ENCODE measurements around the gene PNLDC1. TPM values are rescaled to one million over a fixed set of nuclear protein-coding genes. Genes with fewer than 3 reads are reported as not detected.
A peak's percentile ranks its signal among the peaks of the same experiment; 100 is the strongest.
"Not testable (repeated sequence)": the region's sequence is repeated elsewhere in the genome, so short reads cannot be mapped to it uniquely, and the experiment has no call there.

PNLDC1 gene
- total and polyA plus RNA-seq, 9 donors = 0.20 to 1.2 (median 0.54) TPM; not detected in 3

DNA sequence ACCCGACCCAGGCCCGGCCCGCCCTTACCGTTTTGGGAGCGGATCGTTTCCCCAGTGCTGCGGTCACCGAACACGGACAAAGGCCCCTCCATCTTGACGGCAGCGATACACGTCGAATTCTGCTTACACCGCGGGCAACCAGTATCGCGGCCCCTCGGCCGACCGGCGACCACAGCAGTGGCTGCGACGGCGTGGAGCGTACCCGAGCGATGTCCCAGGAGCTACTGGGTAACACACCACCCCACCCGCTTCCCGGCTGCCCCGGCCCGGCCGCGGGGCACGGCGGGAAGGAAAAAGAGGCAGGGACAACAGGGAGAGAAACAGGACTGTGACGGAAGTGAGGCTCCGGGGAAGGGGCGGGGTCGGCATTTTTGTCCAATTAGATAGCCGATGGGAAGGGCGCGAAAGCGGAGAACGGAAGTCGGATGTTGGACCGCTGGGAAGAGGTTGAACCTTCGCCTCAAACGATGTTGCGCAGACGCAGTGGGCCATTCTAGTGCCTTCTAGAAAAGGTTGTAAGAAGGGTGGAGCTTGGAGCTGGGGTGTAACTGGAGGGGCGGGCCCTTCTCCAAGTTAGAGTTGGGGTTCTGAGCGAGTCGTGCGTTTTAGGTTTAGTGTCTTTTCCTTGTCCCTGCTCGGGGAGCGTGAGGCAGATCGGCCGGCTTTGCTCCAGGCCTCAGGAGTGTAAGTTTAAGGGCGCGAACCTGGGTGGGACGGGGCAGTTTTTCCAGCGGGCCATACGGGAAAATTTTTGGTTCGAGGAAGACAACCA is 10.5 kb upstream of the PNLDC1 start, which contains the start of gene TCP1:
Gene TCP1 (minus strand): TSS at position 226 of the 772 bp plus-strand sequence. CDS start 134 bp downstream, at position 92.
- peak; percentile 98 to 100 (median 99) for DNase-seq
- Histone ChIP-seq H3K27me3 (no peaks in the 10 kb centered on the region), H3K36me3 (no peaks in the 10 kb centered on the region), H3K9me3 (no peaks in the 10 kb centered on the region), H3K27ac (peak within 1 kb of the TSS; percentile 95 to 97), H3K4me3 (peak within 1 kb of the TSS; percentile 62), H3K4me1 (ENCODE audit: insufficient read depth) (peaks cover 11% of the 10 kb centered on the region)
- intact Hi-C loops (cut with DNase I) = loop anchor here in 2 of 4 donors (2.0 to 5.0 kb wide), 4 partner anchors 27 to 97 kb away; partner anchors contain the start of genes SOD2 (in 2 of the 2) and ACAT2 (in 1 of the 2)
- 0 to 1% (median 0%) methylated on average over 60 to 64 of the region's 64 CpGs for WGBS, 3 donors
- TF ChIP-seq EP300 (IDR thresholded peaks at IDR 0.05) (peak; percentile 21), POLR2A (IDR thresholded peaks at IDR 0.05) (peak; percentile 93)
- TF ChIP-seq, protein P1, sequence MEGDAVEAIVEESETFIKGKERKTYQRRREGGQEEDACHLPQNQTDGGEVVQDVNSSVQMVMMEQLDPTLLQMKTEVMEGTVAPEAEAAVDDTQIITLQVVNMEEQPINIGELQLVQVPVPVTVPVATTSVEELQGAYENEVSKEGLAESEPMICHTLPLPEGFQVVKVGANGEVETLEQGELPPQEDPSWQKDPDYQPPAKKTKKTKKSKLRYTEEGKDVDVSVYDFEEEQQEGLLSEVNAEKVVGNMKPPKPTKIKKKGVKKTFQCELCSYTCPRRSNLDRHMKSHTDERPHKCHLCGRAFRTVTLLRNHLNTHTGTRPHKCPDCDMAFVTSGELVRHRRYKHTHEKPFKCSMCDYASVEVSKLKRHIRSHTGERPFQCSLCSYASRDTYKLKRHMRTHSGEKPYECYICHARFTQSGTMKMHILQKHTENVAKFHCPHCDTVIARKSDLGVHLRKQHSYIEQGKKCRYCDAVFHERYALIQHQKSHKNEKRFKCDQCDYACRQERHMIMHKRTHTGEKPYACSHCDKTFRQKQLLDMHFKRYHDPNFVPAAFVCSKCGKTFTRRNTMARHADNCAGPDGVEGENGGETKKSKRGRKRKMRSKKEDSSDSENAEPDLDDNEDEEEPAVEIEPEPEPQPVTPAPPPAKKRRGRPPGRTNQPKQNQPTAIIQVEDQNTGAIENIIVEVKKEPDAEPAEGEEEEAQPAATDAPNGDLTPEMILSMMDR (IDR thresholded peaks at IDR 0.05) = peak in 1 of 3 donors; percentile 11

DNA sequence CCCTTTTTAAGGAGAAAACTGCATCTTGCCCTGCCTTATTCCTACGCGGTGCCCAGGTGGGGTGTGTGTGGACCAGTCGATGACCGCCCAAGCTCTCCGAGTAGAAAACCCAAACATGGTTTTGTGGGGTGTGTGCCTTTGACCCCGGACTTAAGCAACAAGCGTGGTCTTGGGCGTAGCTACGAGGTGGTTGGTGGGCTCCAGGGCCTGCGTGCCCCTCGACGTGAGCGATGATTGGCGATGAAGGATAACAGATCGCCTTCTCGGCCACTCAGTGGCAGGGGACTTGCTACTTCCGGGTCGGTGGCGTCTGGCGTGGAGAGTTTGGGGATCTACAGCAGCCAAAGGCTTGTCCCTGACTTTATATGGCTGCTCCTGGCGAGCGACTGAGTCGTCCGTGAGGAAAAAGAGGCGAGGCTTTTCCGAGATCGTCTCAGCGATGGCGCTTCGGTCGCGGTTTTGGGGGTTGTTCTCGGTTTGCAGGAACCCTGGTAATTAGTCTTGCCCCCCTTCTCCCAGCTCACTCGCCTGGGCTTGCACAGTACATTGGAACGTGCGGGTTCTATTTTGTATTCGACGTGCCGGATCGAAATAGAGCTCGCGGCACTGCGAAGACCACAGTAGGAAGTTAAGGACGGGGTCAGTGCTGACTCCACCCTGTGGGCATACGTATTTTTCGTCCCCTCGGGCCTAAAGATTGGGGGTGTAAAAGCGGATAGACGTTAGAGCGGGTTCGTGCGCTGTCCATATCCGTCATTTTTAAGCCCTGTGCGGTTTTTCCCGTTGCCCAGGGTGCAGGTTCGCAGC is 9.7 kb upstream of the PNLDC1 start, which contains the start of gene MRPL18:
Gene MRPL18 (plus strand): TSS at position 319 of the 807 bp plus-strand sequence. CDS start 121 bp downstream, at position 440.
- Histone ChIP-seq H3K4me3 (peak within 1 kb of the TSS; percentile 62), H3K9me3 (no peaks in the 10 kb centered on the region), H3K36me3 (no peaks in the 10 kb centered on the region), H3K27me3 (no peaks in the 10 kb centered on the region), H3K4me1 (ENCODE audit: insufficient read depth) (peaks cover 11% of the 10 kb centered on the region), H3K27ac (peak within 1 kb of the TSS; percentile 95 to 97)
- WGBS, 3 donors = 0% methylated on average over 56 of the region's 56 CpGs
- DNase-seq = peak; percentile 89 to 93 (median 93)
- intact Hi-C loops (cut with DNase I) = loop anchor here in 1 of 4 donors (5.0 kb wide), 1 partner anchor 42 kb away; no protein-coding TSS in a partner anchor
- TF ChIP-seq, protein P1 (IDR thresholded peaks at IDR 0.05) = no peak
- TF ChIP-seq EP300 (IDR thresholded peaks at IDR 0.05) = no peak
- peak; percentile 45 for TF ChIP-seq POLR2A (IDR thresholded peaks at IDR 0.05)

DNA sequence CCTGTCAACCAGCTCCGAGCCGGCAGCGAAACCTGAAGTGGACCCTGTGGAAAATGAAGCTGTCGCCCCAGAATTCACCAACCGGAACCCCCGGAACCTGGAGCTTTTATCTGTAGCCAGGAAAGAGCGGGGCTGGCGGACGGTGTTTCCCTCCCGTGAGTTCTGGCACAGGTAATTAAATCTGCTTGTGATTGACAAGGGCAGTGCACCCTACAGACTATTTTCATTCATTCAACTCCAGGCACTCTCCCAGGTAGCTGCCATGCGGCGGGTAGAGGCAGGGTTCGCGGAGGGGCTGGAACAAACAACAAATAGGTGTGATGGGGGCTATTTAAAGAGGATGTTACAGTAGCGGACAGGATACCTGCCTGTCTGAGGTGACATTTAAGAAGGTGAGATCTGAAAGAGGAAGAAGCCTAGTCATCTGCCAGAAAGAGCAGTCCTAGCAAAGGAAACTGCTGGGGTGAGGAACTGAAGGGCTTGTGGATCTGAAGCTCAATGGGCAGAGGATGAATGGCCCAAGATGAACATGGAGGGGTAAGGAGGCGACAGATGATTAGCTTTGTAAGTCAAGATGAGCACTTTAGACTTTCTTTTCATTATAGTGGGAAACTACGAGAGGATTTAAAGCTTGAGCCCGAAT is 9.0 kb upstream of the PNLDC1 start:
- WGBS, 3 donors = 12 to 14% (median 14%) methylated on average over 18 of the region's 18 CpGs
- no peak for TF ChIP-seq POLR2A (IDR thresholded peaks at IDR 0.05)
- Histone ChIP-seq H3K4me1 (ENCODE audit: insufficient read depth) (peaks cover 11% of the 10 kb centered on the region), H3K9me3 (no peaks in the 10 kb centered on the region), H3K27me3 (no peaks in the 10 kb centered on the region), H3K36me3 (no peaks in the 10 kb centered on the region), H3K27ac (peak overlapping the region; percentile 16 to 59), H3K4me3 (peak overlapping the region; percentile 62)
- intact Hi-C loops (cut with DNase I) = loop anchor here in 1 of 4 donors (5.0 kb wide), 1 partner anchor 41 kb away; no protein-coding TSS in a partner anchor
- peak in 2 of 5 donors; percentile 33 to 48 for DNase-seq

DNA sequence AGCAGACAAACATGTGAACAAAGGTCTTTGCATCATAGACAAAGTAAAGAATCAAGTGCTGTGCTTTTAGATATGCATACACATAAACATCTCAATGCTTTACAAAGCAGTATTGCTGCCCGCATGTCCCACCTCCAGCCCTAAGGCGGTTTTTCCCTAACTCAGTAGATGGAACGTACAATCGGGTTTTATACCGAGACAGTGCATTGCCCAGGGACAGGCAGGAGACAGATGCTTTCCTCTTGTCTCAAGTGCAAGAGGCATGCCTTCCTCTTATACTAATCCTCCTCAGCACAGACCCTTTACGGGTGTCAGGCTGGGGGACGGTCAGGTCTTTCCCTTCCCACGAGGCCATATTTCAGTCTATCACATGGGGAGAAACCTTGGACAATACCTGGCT is 5.1 kb upstream of the PNLDC1 start:
- 68 to 76% (median 74%) methylated on average over 8 of the region's 8 CpGs for WGBS, 3 donors
- H3K4me3 ChIP-seq = not testable (repeated sequence)
- intact Hi-C loops (cut with DNase I) = loop anchor here in 1 of 4 donors (5.0 kb wide), 1 partner anchor 37 kb away; no protein-coding TSS in a partner anchor

DNA sequence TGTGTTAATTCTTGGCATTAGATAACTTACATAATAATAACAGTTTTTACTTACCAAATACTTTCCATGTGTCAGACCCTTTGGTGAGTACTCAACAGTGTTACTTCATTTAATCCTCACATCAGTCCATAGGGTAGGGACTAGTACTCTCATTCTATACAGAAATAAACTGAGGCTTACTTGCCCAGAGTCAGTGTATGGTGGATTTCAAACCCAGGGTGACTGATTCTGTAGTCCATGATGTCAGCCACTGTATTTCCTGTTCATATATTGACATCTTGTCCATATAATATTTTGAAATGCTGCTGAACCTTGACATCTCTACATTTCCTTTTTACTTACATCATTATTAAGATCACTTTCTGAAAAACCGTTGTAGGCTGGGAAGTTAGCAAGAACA is 2.5 kb upstream of the PNLDC1 start:
- H3K9me3 ChIP-seq = no peaks in the 10 kb centered on the region
- H3K4me3 ChIP-seq = no peak overlapping the region
- H3K4me1 ChIP-seq (ENCODE audit: insufficient read depth) = peaks cover 2% of the 10 kb centered on the region
- DNase-seq = no peak
- WGBS, 3 donors = 39 to 84% (median 44%) methylated on average over 1 of the region's 1 CpG
- H3K27me3 ChIP-seq = no peaks in the 10 kb centered on the region
- no peak overlapping the region for H3K27ac ChIP-seq
- no peak for TF ChIP-seq POLR2A (IDR thresholded peaks at IDR 0.05)
- TF ChIP-seq, protein P1 (IDR thresholded peaks at IDR 0.05) = no peak
- TF ChIP-seq EP300 (IDR thresholded peaks at IDR 0.05) = no peak
- H3K36me3 ChIP-seq = no peaks in the 10 kb centered on the region
- intact Hi-C loops (cut with DNase I) = no loop called here

More for the DNA sequence above, 5.1 kb upstream of the PNLDC1 start:
- not testable (repeated sequence) for H3K27ac ChIP-seq; H3K4me1 ChIP-seq (ENCODE audit: insufficient read depth); H3K27me3 ChIP-seq; H3K36me3 ChIP-seq; H3K9me3 ChIP-seq; DNase-seq

Data from ovary (tissue), 9 donors.